A549 (cell line): ENCODE results near the gene NLRP11. TPM values are rescaled to one million over a fixed set of nuclear protein-coding genes. Genes with fewer than 3 reads are reported as not detected.

ENCODE experiments used
- ATAC-seq, 2 experiments: fragments of 200-7000 bp in 1 of 2; fragments of >200 bp in 1 of 2; cut with Nextera tagmentation in 1 of 2; cut with Tn5 transposase in 1 of 2; 3 replicates each; pipeline versions ENCODE4 v1.8.0 to v1.9.1; 2018 to 2020; ENCODE audit warnings: mild to moderate bottlenecking in 1 of 2, moderate library complexity in 1 of 2
- CTCF ChIA-PET: fragments of 300-600 bp; sonication (Branson Sonifier 250); formaldehyde crosslinking; extraction: SDS; loops from one replicate; lab custom pipeline; 2021; ENCODE audit warnings: antibody characterized with exemption, inconsistent platforms; lab: Yijun Ruan, JAX
- POLR2A ChIA-PET: fragments of 350-600 bp; formaldehyde crosslinking; extraction: SDS; loops from one replicate; lab custom pipeline; 2021; ENCODE audit warnings: antibody characterized with exemption, inconsistent platforms; lab: Yijun Ruan, JAX
- DNase-seq, 2 experiments: peaks; one replicate each; pipeline versions ENCODE4 v3.0.0 to v3.0.0-alpha.2; 2011 to 2016; ENCODE audit warnings: low read depth in 1 of 2, low spot score in 1 of 2
- FAIRE-seq: peaks from 2 replicates; lab custom pipeline; 2011; peaks lifted over from hg19 to GRCh38; lab: Jason Lieb, UNC
- H3K27ac ChIP-seq, 2 experiments: fragments of >200 bp; sonication (Bioruptor Twin); formaldehyde crosslinking; 3 replicates each; pipeline ENCODE4 v1.5.1; 2016 to 2017
- H3K4me1 ChIP-seq: fragments of >200 bp; sonication (Bioruptor Twin); formaldehyde crosslinking; 3 replicates; pipeline ENCODE4 v1.6.1; 2016
- H3K4me2 ChIP-seq: fragments of >200 bp; sonication (Bioruptor Twin); formaldehyde crosslinking; 3 replicates; pipeline ENCODE4 v1.6.1; 2016
- H3K4me3 ChIP-seq: fragments of >200 bp; sonication (Bioruptor Twin); formaldehyde crosslinking; 3 replicates; pipeline ENCODE4 v1.5.1; 2016
- H3K9me3 ChIP-seq: fragments of >200 bp; sonication (Bioruptor Twin); formaldehyde crosslinking; 3 replicates; pipeline ENCODE4 v1.6.1; 2016
- CBX2 ChIP-seq: fragments of 200-600 bp; sonication (generic); IDR thresholded peaks from 2 replicates; pipeline ENCODE4 v1.6.1; 2016; ENCODE audit warnings: low read depth, mild to moderate bottlenecking, borderline replicate concordance
- CHD4 ChIP-seq: fragments of 200-600 bp; sonication (generic); IDR thresholded peaks from 2 replicates; pipeline ENCODE4 v1.6.1; 2016; ENCODE audit warnings: antibody characterized with exemption, mild to moderate bottlenecking, borderline replicate concordance
- FOSB ChIP-seq: fragments of 250-450 bp; sonication (Bioruptor Pico); IDR thresholded peaks from 2 replicates; pipeline ENCODE4 v1.5.0; 2020; ENCODE audit warnings: mild to moderate bottlenecking, moderate library complexity
- HOXB5 ChIP-seq: fragments of 250-450 bp; sonication (Bioruptor Pico); IDR thresholded peaks from 2 replicates; pipeline ENCODE4 v1.5.0; 2020; ENCODE audit warnings: mild to moderate bottlenecking, moderate library complexity
- JUNB ChIP-seq: fragments of >200 bp; sonication (Bioruptor Twin); formaldehyde crosslinking; IDR thresholded peaks from 2 replicates; pipeline ENCODE4 v1.6.1; 2016
- KDM5A ChIP-seq: fragments of 200-600 bp; sonication (generic); IDR thresholded peaks from 2 replicates; pipeline ENCODE4 v1.6.1; 2016; ENCODE audit warnings: antibody characterized with exemption, mild to moderate bottlenecking
- MAFK ChIP-seq: fragments of 450-650 bp; IDR thresholded peaks from 2 replicates; pipeline ENCODE4 v1.6.1; 2014; ENCODE audit not compliant: partially characterized antibody
- NFE2L2 ChIP-seq: fragments of 150-350 bp; conservative IDR thresholded peaks from 2 replicates; pipeline ENCODE4 v1.6.1; 2014; ENCODE audit warnings: low read length
- TP53 ChIP-seq: fragments of 250-450 bp; sonication (Bioruptor Pico); IDR thresholded peaks from 2 replicates; pipeline ENCODE4 v1.5.0; 2021; ENCODE audit warnings: mild to moderate bottlenecking, moderate library complexity
- ZFP36 ChIP-seq: fragments of 450-650 bp; IDR thresholded peaks from 2 replicates; pipeline ENCODE4 v1.6.1; 2014; ENCODE audit warnings: borderline replicate concordance; ENCODE audit not compliant: partially characterized antibody
- ZSCAN20 ChIP-seq: fragments of 250-450 bp; sonication (Bioruptor Pico); IDR thresholded peaks from 2 replicates; pipeline ENCODE4 v1.8.0; 2022; ENCODE audit warnings: mild to moderate bottlenecking, moderate library complexity
- WGBS: methylation state at CpG from one replicate; pipeline ENCODE4 v1.1.6; 2017; ENCODE audit errors: missing lambda C conversion rate; 5-methylcytosine and 5-hydroxymethylcytosine counted together
- polyA plus RNA-seq, 4 experiments: library from polyadenylated mRNA; depleted of rRNA in 3 of 4; stranded (reverse); fragments of >200 nt; fragmentation: RNase III in 1 of 4; extraction: RNeasy Plus Mini Kit Qiagen cat#74134 plus additional on column Dnase treatment in 1 of 4; gene quantifications; 2 replicates in 3 of 4; 3 replicates in 1 of 4; pipeline ENCODE4 v1.2.3, GENCODE V29; 2011 to 2017
- TF ChIP-seq, protein P1 (sequence below): fragments of >200 bp; sonication (Bioruptor Twin); formaldehyde crosslinking; IDR thresholded peaks from 3 replicates; pipeline ENCODE4 v1.5.1; 2016
- TF ChIP-seq, protein P2 (sequence below): fragments of 250-450 bp; sonication (Bioruptor Pico); IDR thresholded peaks from 2 replicates; pipeline ENCODE4 v1.5.0; 2020; ENCODE audit warnings: low read depth, mild to moderate bottlenecking, moderate library complexity
- TF ChIP-seq, protein P3 (sequence below): fragments of >200 bp; sonication (Bioruptor Twin); formaldehyde crosslinking; IDR thresholded peaks from 2 replicates; pipeline ENCODE4 v1.6.1; 2016

Gene NLRP11
- polyA plus RNA-seq, 2 of the 4 experiments (the other 2 are of a cell fraction), result 0.03 to 0.06 TPM

DNA sequence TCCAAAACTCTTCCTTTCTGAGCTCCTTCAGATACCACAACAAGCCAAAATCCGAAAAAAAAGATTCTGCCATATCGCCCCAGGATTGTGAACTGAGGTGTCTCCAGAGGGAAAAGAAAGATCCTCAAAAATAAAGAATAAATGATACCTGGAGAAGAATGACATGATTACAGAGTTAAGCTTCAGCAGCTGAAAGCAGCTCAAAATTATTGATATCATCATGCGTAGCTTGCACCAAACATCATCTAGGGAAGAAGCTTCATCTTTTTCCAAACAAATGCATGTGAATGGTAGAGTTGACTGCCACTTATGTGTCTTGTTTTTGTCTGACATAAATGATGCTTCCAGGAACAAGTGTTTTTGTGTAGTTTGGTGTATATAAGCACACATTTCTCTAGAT lies 93.5 kb downstream of the NLRP11 start, which contains the start of gene NLRP9:
Gene NLRP9, minus strand, starts transcription at position 101 of the 400 bp plus-strand sequence. Its CDS starts 28 bp downstream, at position 73.
- ChIA-PET POLR2A (no interaction called here), CTCF (no interaction called here)
- FAIRE-seq (peak; percentile 74), DNase-seq (no peak), ATAC-seq (no peak)
- no peak within 1 kb of the TSS for H3K27ac ChIP-seq
- TF ChIP-seq KDM5A, result no peak
- TF ChIP-seq JUNB, result no peak
- TF ChIP-seq ZFP36, result no peak
- no peak for TF ChIP-seq TP53 (CRISPR knock-in tag)
- no peak for TF ChIP-seq CBX2
- TF ChIP-seq NFE2L2, result no peak
- TF ChIP-seq, protein P1, sequence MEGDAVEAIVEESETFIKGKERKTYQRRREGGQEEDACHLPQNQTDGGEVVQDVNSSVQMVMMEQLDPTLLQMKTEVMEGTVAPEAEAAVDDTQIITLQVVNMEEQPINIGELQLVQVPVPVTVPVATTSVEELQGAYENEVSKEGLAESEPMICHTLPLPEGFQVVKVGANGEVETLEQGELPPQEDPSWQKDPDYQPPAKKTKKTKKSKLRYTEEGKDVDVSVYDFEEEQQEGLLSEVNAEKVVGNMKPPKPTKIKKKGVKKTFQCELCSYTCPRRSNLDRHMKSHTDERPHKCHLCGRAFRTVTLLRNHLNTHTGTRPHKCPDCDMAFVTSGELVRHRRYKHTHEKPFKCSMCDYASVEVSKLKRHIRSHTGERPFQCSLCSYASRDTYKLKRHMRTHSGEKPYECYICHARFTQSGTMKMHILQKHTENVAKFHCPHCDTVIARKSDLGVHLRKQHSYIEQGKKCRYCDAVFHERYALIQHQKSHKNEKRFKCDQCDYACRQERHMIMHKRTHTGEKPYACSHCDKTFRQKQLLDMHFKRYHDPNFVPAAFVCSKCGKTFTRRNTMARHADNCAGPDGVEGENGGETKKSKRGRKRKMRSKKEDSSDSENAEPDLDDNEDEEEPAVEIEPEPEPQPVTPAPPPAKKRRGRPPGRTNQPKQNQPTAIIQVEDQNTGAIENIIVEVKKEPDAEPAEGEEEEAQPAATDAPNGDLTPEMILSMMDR, result no peak
- TF ChIP-seq CHD4, result no peak
- no peak for TF ChIP-seq FOSB
- TF ChIP-seq MAFK, result no peak
- TF ChIP-seq, protein P2, sequence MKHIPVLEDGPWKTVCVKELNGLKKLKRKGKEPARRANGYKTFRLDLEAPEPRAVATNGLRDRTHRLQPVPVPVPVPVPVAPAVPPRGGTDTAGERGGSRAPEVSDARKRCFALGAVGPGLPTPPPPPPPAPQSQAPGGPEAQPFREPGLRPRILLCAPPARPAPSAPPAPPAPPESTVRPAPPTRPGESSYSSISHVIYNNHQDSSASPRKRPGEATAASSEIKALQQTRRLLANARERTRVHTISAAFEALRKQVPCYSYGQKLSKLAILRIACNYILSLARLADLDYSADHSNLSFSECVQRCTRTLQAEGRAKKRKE (CRISPR knock-in tag), result no peak
- TF ChIP-seq, protein P3, sequence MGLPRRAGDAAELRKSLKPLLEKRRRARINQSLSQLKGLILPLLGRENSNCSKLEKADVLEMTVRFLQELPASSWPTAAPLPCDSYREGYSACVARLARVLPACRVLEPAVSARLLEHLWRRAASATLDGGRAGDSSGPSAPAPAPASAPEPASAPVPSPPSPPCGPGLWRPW, result no peak
- no peak for TF ChIP-seq ZSCAN20
- no peak for TF ChIP-seq HOXB5
- H3K9me3 ChIP-seq, result peaks cover 3% of the 10 kb centered on the region; the same call in 1 of the 3 replicates
- no peak within 1 kb of the TSS for H3K4me3 ChIP-seq
- 22% methylated on average over 3 of the region's 3 CpGs for WGBS
- H3K4me1 ChIP-seq, result no peaks in the 10 kb centered on the region
- no peak within 1 kb of the TSS for H3K4me2 ChIP-seq

Other genes starting within 250 kb of the NLRP11 start
- 10.3 and 10.4 TPM in 2 replicates for gene FIZ1, start 232.5 kb downstream of the NLRP11 start, polyA plus RNA-seq (2011; rRNA removed)
- 15.7 to 18.0 TPM (median 16.9 TPM) in 3 replicates for gene FIZ1, start 232.5 kb downstream of the NLRP11 start, polyA plus RNA-seq (2017; fragmentation: RNase III; extraction: RNeasy Plus Mini Kit Qiagen cat#74134 plus additional on column Dnase treatment)
- 5.0 and 6.4 TPM in 2 replicates for gene ZNF524, start 231.7 kb downstream of the NLRP11 start, polyA plus RNA-seq (2011; rRNA removed)
- 9.3 to 9.7 TPM (median 9.7 TPM) in 3 replicates for gene ZNF524, start 231.7 kb downstream of the NLRP11 start, polyA plus RNA-seq (2017; fragmentation: RNase III; extraction: RNeasy Plus Mini Kit Qiagen cat#74134 plus additional on column Dnase treatment)
- 2.1 and 2.2 TPM in 2 replicates for gene ZNF865, start 226.4 kb downstream of the NLRP11 start, polyA plus RNA-seq (2011; rRNA removed)
- 7.1 to 7.9 TPM (median 7.8 TPM) in 3 replicates for gene ZNF865, start 226.4 kb downstream of the NLRP11 start, polyA plus RNA-seq (2017; fragmentation: RNase III; extraction: RNeasy Plus Mini Kit Qiagen cat#74134 plus additional on column Dnase treatment)
- gene ZNF784, start 207.4 kb downstream of the NLRP11 start, polyA plus RNA-seq (2011; rRNA removed), result 3.5 and 4.1 TPM in 2 replicates
- 6.0 to 7.1 TPM (median 6.6 TPM) in 3 replicates for gene ZNF784, start 207.4 kb downstream of the NLRP11 start, polyA plus RNA-seq (2017; fragmentation: RNase III; extraction: RNeasy Plus Mini Kit Qiagen cat#74134 plus additional on column Dnase treatment)
- gene ZNF580, start 191.0 kb downstream of the NLRP11 start, polyA plus RNA-seq (2011; rRNA removed), result 9.2 and 15.2 TPM in 2 replicates
- gene ZNF580, start 191.0 kb downstream of the NLRP11 start, polyA plus RNA-seq (2017; fragmentation: RNase III; extraction: RNeasy Plus Mini Kit Qiagen cat#74134 plus additional on column Dnase treatment), result 40.5 to 57.0 TPM (median 52.8 TPM) in 3 replicates
- 13.9 and 17.1 TPM in 2 replicates for gene ZNF581, start 188.3 kb downstream of the NLRP11 start, polyA plus RNA-seq (2011; rRNA removed)
- 24.3 to 25.6 TPM (median 24.9 TPM) in 3 replicates for gene ZNF581, start 188.3 kb downstream of the NLRP11 start, polyA plus RNA-seq (2017; fragmentation: RNase III; extraction: RNeasy Plus Mini Kit Qiagen cat#74134 plus additional on column Dnase treatment)
- gene CCDC106, start 183.8 kb downstream of the NLRP11 start, polyA plus RNA-seq (2011; rRNA removed), result 5.2 and 5.5 TPM in 2 replicates
- 15.7 to 17.6 TPM (median 17.4 TPM) in 3 replicates for gene CCDC106, start 183.8 kb downstream of the NLRP11 start, polyA plus RNA-seq (2017; fragmentation: RNase III; extraction: RNeasy Plus Mini Kit Qiagen cat#74134 plus additional on column Dnase treatment)
- 147 and 157 TPM in 2 replicates for gene U2AF2, start 177.0 kb downstream of the NLRP11 start, polyA plus RNA-seq (2011; rRNA removed)
- gene U2AF2, start 177.0 kb downstream of the NLRP11 start, polyA plus RNA-seq (2017; fragmentation: RNase III; extraction: RNeasy Plus Mini Kit Qiagen cat#74134 plus additional on column Dnase treatment), result 280 to 302 TPM (median 293 TPM) in 3 replicates
- gene EPN1, start 156.8 kb downstream of the NLRP11 start, polyA plus RNA-seq (2011; rRNA removed), result 28.0 and 43.7 TPM in 2 replicates
- gene EPN1, start 156.8 kb downstream of the NLRP11 start, polyA plus RNA-seq (2017; fragmentation: RNase III; extraction: RNeasy Plus Mini Kit Qiagen cat#74134 plus additional on column Dnase treatment), result 129 to 139 TPM (median 139 TPM) in 3 replicates
- not detected in 2 replicates for gene NLRP9, start 93.6 kb downstream of the NLRP11 start, polyA plus RNA-seq (2011; rRNA removed)
- gene NLRP9, start 93.6 kb downstream of the NLRP11 start, polyA plus RNA-seq (2017; fragmentation: RNase III; extraction: RNeasy Plus Mini Kit Qiagen cat#74134 plus additional on column Dnase treatment), result not detected in 3 replicates
- 0.06 and 0.24 TPM in 2 replicates for gene RFPL4A, start 72.9 kb downstream of the NLRP11 start, polyA plus RNA-seq (2011; rRNA removed)
- not detected in 3 replicates for gene RFPL4A, start 72.9 kb downstream of the NLRP11 start, polyA plus RNA-seq (2017; fragmentation: RNase III; extraction: RNeasy Plus Mini Kit Qiagen cat#74134 plus additional on column Dnase treatment)
- gene RFPL4AL1, start 62.9 kb downstream of the NLRP11 start, polyA plus RNA-seq (2011; rRNA removed), result not detected in 2 replicates
- not detected in 3 replicates for gene RFPL4AL1, start 62.9 kb downstream of the NLRP11 start, polyA plus RNA-seq (2017; fragmentation: RNase III; extraction: RNeasy Plus Mini Kit Qiagen cat#74134 plus additional on column Dnase treatment)
- 0.09 and 0.10 TPM in 2 replicates for gene NLRP4, start 4.5 kb upstream of the NLRP11 start, polyA plus RNA-seq (2011; rRNA removed)
- gene NLRP4, start 4.5 kb upstream of the NLRP11 start, polyA plus RNA-seq (2017; fragmentation: RNase III; extraction: RNeasy Plus Mini Kit Qiagen cat#74134 plus additional on column Dnase treatment), result 0.04 TPM in 1 of 3 replicates, not detected in the others
- not detected in 2 replicates for gene NLRP13, start 100.3 kb upstream of the NLRP11 start, polyA plus RNA-seq (2011; rRNA removed)
- gene NLRP13, start 100.3 kb upstream of the NLRP11 start, polyA plus RNA-seq (2017; fragmentation: RNase III; extraction: RNeasy Plus Mini Kit Qiagen cat#74134 plus additional on column Dnase treatment), result not detected in 3 replicates
- not detected in 2 replicates for gene NLRP8, start 115.8 kb upstream of the NLRP11 start, polyA plus RNA-seq (2011; rRNA removed)
- not detected in 3 replicates for gene NLRP8, start 115.8 kb upstream of the NLRP11 start, polyA plus RNA-seq (2017; fragmentation: RNase III; extraction: RNeasy Plus Mini Kit Qiagen cat#74134 plus additional on column Dnase treatment)
- gene NLRP5, start 154.8 kb upstream of the NLRP11 start, polyA plus RNA-seq (2011; rRNA removed), result not detected in 2 replicates
- gene NLRP5, start 154.8 kb upstream of the NLRP11 start, polyA plus RNA-seq (2017; fragmentation: RNase III; extraction: RNeasy Plus Mini Kit Qiagen cat#74134 plus additional on column Dnase treatment), result not detected in 3 replicates